Middle frontal gyrus (tissue), 1 donor: ENCODE measurements around the gene GEMIN2.
"Not testable (repeated sequence)": the region's sequence is repeated elsewhere in the genome, so short reads cannot be mapped to it uniquely, and the experiment has no call there.

Source experiments
- DNase-seq: peaks from one replicate; pipeline ENCODE4 v3.0.0-alpha.2; 2015; ENCODE audit warnings: low spot score; ENCODE audit errors: extremely low spot score

The GEMIN2 gene

DNA sequence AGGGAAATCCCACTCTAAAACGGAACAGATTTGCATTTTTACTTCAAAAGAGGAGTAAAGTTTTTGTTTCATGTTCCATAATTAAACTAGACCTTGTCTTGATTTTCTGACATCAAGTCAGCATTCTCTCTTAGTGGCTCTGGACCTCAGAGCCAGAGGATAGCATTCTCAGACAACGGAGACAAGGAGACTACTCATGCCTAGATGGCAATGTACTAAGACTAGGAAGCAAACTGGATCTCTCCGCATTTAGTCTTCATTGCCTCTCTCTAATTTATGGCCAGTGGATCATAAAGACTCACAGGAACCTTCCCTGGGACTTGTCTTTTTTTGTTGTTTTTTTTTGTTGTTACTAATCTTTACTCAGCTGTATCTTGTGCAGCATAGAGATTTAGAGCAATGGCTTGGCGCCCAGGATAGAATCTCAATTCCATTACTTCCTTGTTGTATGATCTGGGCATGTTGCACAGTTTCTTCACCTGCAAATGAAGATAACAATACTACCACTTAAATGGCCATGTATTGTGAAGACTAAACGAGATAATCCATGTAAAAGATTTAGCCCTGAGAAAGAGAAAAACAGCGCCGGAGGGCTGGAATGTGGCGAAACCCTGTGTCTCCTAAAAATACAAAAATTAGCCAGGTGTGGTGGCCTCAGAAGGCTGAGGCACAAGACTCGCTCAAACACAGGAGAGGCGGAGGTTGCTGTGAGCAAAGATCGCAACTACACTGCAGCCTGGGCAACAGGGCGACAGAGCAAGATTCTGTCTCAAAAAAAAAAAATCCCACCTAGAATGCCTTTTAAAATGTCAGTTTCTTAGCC lies 4.0 kb upstream of the GEMIN2 start:
- no peak for DNase-seq

DNA sequence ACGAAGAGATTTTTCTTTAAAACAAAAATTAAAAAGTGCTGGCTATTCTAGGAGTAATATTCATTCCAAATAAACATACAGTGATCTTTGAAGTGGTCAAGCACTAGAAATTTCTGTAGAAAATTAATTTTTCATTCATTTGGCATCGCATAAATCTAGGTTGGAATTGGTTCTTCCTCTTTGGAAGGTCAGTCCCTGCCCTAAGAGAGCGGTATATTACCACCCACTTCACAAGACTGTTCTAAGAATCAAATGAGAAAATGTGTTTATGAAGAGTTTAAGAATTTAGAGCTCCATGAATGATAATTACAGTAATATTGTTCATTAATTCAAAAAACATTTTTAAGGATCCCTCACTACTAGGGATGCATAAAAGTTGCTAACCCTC lies 444 bp upstream of the GEMIN2 start:
- no peak for DNase-seq

DNA sequence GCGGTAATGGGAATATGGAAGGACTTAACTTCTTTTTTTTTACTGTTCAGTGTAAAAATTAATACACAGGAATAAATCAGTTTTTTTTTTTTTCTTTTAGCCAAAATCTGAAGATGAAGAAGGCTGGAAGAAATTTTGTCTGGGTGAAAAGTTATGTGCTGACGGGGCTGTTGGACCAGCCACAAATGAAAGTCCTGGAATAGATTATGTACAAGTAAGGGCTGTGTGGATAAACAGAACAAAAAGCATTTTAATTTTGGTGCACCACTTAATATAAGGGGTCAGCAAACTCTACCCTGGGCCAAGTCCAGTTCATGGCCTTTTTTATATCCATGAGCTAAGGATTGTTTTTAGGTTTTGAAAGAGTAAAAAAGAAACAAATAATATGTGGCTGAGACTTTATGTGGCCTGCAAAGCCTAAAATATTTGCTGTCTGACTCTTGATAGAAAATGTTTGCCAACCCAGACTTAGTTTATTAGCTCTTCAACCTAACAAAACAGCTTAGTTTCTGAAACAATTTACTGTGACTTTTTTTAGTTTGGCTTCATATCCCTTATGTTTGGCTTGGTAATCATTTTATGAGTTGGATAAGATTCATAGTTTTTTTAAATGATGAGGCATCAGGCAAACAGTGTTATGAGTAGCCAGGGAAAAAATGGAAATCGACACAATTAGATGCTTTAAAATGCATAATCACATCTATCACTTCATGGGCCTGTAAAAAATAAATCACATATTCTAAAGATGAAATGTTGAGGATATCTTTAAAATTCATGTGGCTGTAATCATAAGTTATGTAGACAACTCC lies 8.4 kb downstream of the GEMIN2 start:
- DNase-seq: no peak

DNA sequence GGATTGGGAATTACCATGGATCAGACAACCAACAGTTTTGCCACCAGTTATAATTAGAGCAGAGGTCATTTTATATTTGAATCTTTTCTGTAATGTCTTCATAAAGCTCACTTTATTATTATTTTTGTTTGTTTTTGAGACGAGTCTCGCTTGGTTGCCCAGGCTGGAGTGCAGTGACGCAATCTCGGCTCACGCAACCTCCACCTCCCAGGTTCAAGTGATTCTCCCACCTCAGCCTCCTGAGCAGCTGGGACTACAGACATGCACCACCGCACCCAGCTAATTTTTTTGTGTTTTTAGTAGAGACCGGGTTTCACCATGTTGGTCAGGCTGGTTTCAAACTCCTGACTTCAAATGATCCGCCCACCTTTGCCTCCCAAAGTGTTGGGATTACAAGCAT lies 23.7 kb downstream of the GEMIN2 start:
- not testable (repeated sequence) for DNase-seq

DNA sequence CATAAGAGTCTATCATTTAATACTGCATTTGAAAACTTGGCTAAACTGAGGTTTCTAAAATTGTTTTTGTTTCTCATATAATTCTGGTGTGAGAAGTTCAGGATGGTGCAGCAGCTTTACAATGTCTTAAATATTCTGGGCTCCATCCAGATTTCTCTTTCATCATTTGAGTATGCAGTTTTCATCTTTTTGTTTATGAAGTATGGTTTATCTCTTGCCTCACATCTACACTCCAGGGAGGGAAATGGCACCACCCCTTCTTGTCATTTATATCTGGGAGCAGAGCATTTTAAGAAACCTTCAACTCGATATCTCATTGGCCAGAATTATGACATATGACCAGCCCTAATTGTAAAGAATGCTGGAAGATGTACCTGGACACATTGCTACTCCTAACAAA lies 24.3 kb downstream of the GEMIN2 start:
- DNase-seq: no peak

DNA sequence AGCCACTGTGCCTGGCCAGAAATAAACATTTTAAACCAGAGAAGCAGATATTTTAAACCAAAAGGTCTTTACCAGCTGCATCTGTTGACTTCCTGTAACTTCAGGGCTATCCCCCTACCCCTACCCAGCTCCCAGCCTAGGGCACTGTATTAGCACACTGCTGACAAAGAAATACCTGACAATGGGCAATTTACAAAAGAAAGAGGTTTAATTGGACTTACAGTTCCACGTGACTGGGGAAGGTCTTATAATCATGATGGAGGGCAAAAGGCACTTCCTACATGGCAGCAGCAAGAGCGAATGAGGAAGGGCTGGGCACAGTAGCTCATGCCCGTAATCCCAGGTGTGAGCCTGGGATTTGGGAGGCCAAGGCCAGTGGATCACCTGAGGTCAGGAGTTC lies 26.0 kb downstream of the GEMIN2 start:
- no peak for DNase-seq

DNA sequence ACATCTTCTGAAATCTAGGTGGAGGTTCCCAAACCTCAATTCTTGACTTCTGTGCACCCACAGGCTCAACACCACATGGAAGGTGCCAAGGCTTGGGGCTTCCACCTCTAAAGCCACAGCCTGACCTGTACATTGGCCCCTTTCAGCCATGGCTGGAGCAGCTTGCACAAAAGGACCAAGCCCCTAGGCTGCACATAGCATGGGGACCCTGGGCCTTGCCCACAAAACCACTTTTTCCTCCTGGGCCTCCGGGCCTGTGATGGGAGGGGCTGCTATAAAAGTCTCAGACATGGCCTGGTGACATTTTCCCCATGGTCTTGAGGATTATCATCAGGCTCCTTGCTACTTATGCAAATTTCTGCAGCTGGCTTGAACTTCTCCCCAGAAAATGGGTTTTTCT lies 27.5 kb downstream of the GEMIN2 start:
- not testable (repeated sequence) for DNase-seq

DNA sequence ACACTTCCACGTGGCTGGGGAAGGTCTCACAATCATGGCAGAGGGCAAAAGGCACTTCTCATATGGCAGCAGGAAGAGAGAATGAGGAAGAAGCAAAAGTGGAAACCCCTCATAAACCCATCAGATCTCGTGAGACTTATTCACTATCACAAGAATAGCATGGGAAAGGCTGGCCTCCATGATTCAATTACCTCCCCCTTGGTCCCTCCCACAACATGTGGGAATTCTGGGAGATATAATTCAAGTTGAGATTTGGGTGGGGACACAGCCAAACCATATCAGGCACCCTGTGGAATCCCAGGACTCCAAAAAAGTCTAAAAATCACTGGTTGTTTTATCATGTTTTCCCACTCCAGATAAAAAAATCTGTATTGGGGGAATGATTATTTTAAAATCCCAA lies 29.1 kb downstream of the GEMIN2 start:
- not testable (repeated sequence) for DNase-seq

DNA sequence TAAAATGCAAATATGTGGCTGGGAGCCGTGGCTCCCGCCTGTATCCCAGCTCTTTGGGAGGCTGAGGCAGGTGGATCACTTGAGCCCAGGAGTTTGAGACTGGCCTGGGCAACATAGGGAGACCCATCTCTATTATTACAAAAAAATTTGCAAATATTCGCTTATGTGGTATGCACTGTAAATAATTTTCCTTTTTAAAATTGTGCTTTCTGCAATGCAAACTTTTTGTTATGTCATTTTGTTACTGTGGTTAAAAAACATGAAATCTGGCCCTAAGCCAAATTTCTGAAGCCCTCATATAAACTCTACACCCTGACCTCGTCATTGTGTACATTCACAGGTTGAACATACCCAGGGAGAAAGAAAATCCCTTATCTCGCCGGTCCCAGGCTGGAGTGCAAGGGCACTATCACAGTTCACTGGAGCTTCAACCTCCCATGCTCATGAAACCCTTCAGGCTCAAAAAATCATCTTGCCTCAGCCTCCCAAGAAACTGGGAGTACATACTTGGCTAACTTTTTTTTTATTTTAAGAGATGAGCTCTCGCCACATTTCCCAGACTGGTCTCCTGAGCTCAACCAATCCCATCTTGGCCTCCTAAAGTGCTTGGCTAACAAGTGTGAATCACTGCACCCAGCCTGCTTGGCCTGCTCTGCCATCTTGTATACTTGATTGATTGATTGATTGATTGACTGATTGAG lies 31.3 kb downstream of the GEMIN2 start:
- DNase-seq: no peak

DNA sequence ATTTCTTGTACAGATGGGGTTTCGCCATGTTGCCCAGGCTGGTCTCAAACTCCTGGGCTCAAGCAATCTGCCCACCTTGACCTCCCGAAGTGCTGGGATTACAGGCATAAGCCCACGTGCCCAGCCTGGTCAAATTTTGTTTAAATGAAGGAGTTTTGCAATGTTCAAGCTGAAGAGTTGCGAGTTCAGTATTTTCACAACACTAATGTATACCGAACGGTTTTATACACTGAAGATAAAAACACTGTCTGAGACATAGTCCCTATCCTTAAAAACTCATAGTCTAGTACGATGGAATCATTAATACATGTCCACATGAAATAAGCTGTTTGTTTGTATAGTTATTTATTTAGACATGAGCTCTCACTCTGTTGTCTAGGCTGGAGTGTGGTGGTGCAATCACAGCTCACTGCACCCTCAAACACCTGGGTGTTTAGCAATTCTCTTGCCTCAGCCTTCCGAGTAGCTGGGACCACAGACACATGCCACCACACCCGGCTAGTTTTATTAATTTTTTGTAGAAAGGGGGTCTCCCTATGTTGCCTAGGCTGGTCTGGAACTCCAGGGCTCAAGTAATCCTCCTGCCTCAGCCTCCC lies 40.6 kb downstream of the GEMIN2 start:
- DNase-seq: no peak

DNA sequence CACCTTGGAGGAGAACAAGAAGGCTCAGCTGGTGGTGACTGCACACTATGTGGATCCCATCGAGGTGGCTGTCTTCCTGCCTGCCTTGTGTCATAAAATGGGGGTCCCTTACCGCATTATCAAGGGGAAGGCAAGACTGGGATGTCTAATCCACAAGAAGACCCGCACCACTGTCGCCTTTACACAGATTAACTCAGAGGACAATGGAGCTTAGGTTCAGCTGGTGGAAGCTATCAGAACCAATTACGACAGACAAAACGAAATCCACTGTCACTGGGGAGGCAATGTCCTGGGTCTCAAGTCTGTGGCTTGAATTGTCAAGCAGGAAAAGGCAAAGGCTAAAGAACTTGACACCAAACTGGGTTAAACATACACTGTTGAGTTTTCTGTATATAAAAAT lies 43.4 kb downstream of the GEMIN2 start:
- no peak for DNase-seq

DNA sequence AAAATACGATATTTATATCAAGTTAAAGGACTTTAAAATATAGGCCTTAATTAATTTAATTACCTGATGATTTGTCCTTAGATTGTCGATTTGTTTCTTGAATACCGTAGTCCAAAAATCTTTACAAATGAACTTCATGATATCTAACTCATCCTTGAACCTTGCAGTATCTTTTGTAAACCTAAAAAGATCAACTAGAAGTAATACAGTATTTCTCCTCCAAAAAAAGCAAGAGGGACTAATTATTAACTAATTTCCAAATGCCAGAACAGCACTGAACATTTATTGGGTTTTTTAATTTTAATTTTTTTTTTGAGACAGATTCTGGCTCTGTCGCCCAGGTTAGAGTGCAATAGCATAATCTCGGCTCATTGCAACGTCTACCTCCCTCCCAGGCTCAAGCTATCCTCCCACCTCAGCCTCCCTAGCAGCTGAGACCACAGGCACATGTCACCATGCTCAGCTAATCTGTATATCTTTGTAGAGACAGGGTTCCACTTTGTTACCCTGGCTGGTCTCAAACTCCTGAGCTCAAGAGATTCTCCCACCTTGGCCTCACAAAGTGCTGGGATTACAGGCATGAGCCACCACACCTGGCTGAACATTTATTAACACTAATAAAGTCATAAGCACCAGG lies 44.2 kb downstream of the GEMIN2 start:
- DNase-seq: no peak

DNA sequence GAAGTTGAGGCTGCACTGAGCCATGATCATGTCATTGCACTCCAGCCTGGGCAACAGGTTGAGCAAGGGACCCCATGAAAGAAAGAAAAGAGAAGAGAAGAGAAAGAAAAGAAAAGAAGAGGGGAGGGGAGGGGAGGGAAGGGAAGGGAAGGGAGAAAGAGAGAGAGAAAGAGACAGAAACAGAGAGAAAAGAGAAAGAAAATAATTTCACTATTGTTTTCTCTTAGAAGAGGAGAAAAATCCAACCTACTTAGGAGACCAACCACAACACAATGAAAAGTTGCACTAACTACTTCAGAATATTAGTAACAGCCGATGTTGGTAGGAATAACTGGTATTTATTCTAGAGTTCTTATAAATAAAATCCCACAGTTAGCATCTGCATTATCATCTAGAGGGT lies 46.4 kb downstream of the GEMIN2 start:
- no peak for DNase-seq

DNA sequence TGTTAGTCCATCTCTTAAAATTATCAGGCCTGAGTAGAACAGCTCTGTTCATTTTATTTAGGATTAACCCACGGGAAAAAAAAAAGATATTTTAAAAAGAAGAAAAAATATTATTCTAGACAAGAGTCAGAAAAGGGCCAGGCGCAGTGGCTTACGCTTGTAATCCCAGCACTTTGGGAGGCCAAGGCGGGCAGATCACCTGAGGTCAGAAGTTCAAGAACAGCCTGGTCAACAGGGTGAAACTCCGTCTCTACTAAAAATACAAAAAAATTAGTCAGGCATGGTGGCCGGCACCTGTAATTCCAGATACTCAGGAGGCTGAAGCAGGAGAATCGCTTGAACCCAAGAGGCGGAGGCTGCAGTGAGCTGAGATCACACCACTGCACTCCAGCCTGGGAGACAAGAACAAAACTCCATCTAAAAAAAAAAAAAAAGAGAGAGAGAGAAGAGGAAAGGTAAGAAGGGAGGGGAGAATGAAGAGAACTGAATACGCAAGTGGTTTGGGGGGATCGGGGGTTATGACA lies 53.7 kb downstream of the GEMIN2 start:
- not testable (repeated sequence) for DNase-seq

DNA sequence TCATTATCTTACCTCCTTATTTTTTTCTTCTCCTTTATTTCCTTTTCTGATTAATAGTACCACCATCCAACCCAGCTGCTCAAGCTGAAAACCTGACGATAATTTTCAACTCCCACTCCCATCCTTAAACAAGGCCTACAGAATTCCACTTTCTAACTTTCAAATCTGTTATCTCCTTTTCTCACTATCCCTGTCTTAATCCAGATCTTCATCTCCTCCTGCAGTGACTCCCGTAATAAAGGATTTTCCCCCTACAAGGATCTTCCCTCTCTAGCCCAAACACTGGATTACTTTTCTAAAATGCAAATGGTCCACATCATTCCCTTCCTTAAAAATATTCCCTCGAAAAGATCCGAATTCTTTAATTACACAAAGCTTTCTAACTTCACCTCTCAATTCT lies 54.5 kb downstream of the GEMIN2 start:
- DNase-seq: no peak

DNA sequence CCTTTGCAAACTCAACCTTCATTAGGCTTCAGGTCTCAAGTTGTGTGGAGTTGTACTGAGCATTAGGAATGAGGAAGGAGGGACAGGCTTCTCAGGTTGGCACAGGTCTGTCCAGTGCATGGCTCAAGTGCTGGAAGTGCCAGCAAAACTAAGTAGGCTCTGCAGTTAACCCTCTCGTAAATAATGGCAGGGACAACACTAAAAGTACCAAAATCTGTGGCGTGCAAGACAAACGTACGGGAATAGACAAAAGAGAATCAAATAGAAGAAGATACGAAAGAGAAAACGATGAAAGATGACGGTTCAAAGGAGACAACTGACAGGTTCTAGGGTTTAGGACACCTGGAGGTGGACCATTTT lies 55.4 kb downstream of the GEMIN2 start:
- no peak for DNase-seq

DNA sequence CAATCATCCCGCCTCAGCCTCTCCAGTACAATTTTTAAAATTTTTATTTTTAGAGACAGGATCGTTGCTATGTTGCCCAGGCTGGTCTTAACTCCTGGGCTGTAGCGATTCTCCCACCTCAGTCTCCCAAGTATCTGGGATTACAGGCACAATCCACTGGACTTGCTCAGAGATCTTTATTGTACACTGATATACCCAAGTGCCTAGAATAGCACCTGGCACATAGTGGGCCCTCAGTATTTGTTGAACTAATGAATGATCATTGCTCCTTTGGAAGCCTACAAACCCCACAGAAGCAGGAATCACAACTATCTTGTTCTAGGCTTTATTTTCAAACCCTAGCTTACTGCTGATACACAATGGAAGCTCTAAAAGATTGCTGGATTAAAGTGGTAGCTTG lies 59.1 kb downstream of the GEMIN2 start:
- no peak for DNase-seq

DNA sequence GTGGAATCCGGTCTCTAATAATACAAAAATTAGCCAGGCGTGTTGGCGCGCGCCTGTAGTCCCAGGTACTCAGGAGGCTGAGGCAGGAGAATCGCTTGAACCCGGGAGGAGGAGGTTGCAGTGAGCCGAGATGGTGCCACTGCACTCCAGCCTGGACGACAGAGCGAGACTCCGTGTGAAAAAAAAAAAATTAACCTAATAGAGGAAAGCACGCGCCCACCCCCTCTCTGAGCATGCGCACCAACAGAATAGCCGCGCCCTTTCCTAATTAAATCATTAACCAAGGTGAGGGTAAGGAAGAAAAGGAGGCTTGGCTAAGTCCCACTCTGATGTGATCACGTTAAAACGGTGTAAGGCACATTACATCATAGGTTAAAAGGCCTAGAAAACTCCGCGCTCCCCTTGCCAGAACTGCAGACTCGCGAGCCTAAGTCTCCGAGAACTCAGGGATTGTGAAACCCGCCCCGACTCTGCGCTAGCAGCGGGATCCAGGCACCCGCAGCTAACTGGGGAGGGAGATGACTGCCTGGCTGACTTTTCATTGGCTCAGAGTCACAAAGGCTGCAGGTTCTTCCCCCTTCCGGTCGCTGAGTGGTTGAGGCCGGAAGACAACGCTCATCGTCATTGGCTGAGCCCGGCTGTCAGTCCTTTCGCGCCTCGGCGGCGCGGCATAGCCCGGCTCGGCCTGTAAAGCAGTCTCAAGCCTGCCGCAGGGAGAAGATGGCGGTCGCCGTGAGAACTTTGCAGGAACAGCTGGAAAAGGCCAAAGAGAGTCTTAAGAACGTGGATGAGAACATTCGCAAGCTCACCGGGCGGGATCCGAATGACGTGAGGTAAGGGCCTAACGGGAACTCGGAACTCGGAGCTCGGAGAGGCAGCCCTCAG lies 60.7 kb downstream of the GEMIN2 start, which contains the start of gene PNN:
Gene PNN, plus strand, starts transcription at position 695 of the 885 bp plus-strand sequence. Its CDS starts 26 bp downstream, at position 721.
- DNase-seq: peak; percentile 98

DNA sequence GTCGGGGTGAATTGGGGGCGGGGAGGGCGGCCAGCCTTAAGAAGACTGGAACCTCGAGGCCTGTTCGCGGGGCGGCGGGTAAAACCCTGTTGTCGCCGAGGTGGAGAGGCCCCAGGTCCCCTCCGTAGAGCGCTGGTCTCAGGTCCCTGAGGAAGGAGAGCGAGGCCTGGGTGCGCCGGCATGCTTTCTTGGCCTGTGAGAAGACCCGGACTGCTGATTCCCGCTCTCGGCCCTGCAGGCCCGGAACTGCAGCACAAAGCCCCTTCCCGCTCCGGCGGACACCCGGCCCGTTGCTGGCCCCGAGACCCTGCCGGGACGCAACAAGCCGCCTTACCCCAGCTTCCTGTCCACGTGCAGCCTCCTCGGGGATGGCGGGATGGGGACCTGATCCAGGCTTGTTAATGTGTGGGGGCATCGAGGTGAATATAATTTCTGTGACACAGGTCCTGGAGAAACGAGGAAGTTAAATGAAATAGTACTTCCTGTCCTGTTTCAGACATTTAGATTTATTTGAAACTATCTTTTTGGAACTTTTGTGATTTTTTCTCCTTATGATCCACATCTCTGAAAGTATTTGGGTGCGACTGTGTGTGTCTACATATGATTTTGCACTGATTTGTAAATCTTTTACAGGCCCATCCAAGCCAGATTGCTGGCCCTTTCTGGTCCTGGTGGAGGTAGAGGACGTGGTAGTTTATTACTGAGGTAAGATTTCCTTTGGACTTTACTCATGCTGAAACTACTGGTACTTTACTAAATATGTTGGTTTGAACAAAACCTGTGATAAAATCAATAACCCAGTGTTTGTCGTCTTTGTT lies 61.5 kb downstream of the GEMIN2 start:
- DNase-seq: no peak
